Measurements from ENCODE around the gene SIRT5. TPM values are rescaled to one million over a fixed set of nuclear protein-coding genes. Genes with fewer than 3 reads are reported as not detected.

SIRT5 gene
- total and polyA plus RNA-seq, 2 experiments from 2014 or later: 9.8 to 13.1 TPM

DNA sequence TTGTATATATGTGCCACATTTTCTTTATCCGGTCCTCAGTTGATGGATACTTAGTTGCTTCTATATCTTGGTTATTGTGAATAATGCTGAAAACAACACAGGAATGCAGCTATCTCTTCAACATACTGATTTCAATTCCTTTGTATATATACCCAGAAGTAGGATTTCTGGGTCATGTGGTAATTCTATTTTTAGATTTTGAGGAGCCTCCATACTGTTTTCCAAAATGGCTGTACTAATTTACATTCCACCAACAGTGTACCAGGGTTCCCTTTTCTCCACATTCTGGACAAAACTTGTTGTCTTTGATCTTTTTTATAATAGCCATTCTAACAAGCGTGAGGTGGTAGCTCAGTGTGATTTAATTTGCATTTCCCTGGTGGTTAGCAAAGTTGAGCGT, 1.6 kb downstream of the SIRT5 start:
- Histone ChIP-seq H3K4me2 (no peak overlapping the region), H3F3A (replicated peaks; ENCODE audit: low read depth) (peaks cover 10% of the 10 kb centered on the region), H3K4me3 (no peak overlapping the region), H3K79me2 (replicated peaks; ENCODE audit: insufficient read depth) (peaks cover 28% of the 10 kb centered on the region), H3K4me1 (ENCODE audit: insufficient read depth) (peaks cover 13% of the 10 kb centered on the region), H3K36me3 (ENCODE audit: insufficient read depth) (no peaks in the 10 kb centered on the region), H3K27me3 (ENCODE audit: insufficient read depth) (no peaks in the 10 kb centered on the region), H2AFZ (no peak overlapping the region), H3K9me2 (ENCODE audit: insufficient read depth) (no peaks in the 10 kb centered on the region), H3K27ac (ENCODE audit: low read depth) (no peak overlapping the region), H4K20me1 (replicated peaks; ENCODE audit: insufficient read depth) (no peaks in the 10 kb centered on the region)
- H3K36me3 Mint-ChIP-seq (ENCODE audit: low read depth): peaks cover 13% of the 10 kb centered on the region
- H3K4me3 Mint-ChIP-seq: peak overlapping the region; percentile 61; the same call in 2 of the 3 replicates
- ATAC-seq (no peak), DNase-seq (ENCODE audit: low spot score) (no peak)
- no peaks in the 10 kb centered on the region; the same call in 2 of the 3 replicates for H3K9me3 Mint-ChIP-seq
- H3K4me1 Mint-ChIP-seq: peaks cover 29% of the 10 kb centered on the region
- TF ChIP-seq, protein P1, sequence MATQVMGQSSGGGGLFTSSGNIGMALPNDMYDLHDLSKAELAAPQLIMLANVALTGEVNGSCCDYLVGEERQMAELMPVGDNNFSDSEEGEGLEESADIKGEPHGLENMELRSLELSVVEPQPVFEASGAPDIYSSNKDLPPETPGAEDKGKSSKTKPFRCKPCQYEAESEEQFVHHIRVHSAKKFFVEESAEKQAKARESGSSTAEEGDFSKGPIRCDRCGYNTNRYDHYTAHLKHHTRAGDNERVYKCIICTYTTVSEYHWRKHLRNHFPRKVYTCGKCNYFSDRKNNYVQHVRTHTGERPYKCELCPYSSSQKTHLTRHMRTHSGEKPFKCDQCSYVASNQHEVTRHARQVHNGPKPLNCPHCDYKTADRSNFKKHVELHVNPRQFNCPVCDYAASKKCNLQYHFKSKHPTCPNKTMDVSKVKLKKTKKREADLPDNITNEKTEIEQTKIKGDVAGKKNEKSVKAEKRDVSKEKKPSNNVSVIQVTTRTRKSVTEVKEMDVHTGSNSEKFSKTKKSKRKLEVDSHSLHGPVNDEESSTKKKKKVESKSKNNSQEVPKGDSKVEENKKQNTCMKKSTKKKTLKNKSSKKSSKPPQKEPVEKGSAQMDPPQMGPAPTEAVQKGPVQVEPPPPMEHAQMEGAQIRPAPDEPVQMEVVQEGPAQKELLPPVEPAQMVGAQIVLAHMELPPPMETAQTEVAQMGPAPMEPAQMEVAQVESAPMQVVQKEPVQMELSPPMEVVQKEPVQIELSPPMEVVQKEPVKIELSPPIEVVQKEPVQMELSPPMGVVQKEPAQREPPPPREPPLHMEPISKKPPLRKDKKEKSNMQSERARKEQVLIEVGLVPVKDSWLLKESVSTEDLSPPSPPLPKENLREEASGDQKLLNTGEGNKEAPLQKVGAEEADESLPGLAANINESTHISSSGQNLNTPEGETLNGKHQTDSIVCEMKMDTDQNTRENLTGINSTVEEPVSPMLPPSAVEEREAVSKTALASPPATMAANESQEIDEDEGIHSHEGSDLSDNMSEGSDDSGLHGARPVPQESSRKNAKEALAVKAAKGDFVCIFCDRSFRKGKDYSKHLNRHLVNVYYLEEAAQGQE (IDR thresholded peaks at IDR 0.05; ENCODE audit: unreplicated experiment): no peak
- TF ChIP-seq ETS1 (IDR thresholded peaks at IDR 0.05) (no peak), CREB1 (CRISPR knock-in tag; IDR thresholded peaks at IDR 0.05; ENCODE audit: low read depth) (no peak), EZH2phosphoT487 (IDR thresholded peaks at IDR 0.05; ENCODE audit: unreplicated experiment) (no peak), EZH2 (IDR thresholded peaks at IDR 0.05; ENCODE audit: low read depth, unreplicated experiment) (no peak), ZNF331 (CRISPR knock-in tag; IDR thresholded peaks at IDR 0.05; ENCODE audit: low read depth) (no peak), ZNF114 (CRISPR knock-in tag; IDR thresholded peaks at IDR 0.05) (no peak), ZNF462 (CRISPR knock-in tag; IDR thresholded peaks at IDR 0.05) (no peak), NANOG (IDR thresholded peaks at IDR 0.05; ENCODE audit: borderline replicate concordance) (no peak), JUNB (IDR thresholded peaks at IDR 0.05; ENCODE audit: unreplicated experiment) (no peak), STAT1 (IDR thresholded peaks at IDR 0.05; ENCODE audit: unreplicated experiment) (no peak), POLR2AphosphoS5 (IDR thresholded peaks at IDR 0.05; ENCODE audit: low read depth) (no peak)
- TF ChIP-seq, protein P2, sequence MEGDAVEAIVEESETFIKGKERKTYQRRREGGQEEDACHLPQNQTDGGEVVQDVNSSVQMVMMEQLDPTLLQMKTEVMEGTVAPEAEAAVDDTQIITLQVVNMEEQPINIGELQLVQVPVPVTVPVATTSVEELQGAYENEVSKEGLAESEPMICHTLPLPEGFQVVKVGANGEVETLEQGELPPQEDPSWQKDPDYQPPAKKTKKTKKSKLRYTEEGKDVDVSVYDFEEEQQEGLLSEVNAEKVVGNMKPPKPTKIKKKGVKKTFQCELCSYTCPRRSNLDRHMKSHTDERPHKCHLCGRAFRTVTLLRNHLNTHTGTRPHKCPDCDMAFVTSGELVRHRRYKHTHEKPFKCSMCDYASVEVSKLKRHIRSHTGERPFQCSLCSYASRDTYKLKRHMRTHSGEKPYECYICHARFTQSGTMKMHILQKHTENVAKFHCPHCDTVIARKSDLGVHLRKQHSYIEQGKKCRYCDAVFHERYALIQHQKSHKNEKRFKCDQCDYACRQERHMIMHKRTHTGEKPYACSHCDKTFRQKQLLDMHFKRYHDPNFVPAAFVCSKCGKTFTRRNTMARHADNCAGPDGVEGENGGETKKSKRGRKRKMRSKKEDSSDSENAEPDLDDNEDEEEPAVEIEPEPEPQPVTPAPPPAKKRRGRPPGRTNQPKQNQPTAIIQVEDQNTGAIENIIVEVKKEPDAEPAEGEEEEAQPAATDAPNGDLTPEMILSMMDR (conservative IDR thresholded peaks at IDR 0.05; ENCODE audit: low read depth in 2 of 2): no peak
- H3K27me3 Mint-ChIP-seq (ENCODE audit: insufficient read depth, low read depth, poor library complexity): peaks cover 14% of the 10 kb centered on the region
- no peak overlapping the region for H3K27ac Mint-ChIP-seq

Measured in GM23338 (cell line).